IMR-90 (cell line): Measurements from ENCODE around the gene MRTFA.

Experiments used
- CEBPB ChIP-seq: IDR thresholded peaks from 2 replicates; pipeline ENCODE4 v1.6.1; 2012; ENCODE audit warnings: low read depth, low read length, improper control_type of control experiment
- MAFK ChIP-seq: IDR thresholded peaks from 2 replicates; pipeline ENCODE4 v1.6.1; 2012; ENCODE audit warnings: low read depth, low read length, improper control_type of control experiment
- MXI1 ChIP-seq: IDR thresholded peaks from 2 replicates; pipeline ENCODE4 v1.6.1; 2012; ENCODE audit warnings: low read depth, mild to moderate bottlenecking, low read length, moderate library complexity, borderline replicate concordance
- POLR2A ChIP-seq: IDR thresholded peaks from 2 replicates; pipeline ENCODE4 v1.6.1; 2012; ENCODE audit warnings: mild to moderate bottlenecking, low read depth, low read length
- RFX5 ChIP-seq: IDR thresholded peaks from 2 replicates; pipeline ENCODE4 v1.8.0; 2012; ENCODE audit warnings: low read depth, mild to moderate bottlenecking, low read length, moderate library complexity
- USF2 ChIP-seq: fragments of 150-350 bp; IDR thresholded peaks from 2 replicates; pipeline ENCODE4 v1.6.1; 2017; ENCODE audit warnings: mild to moderate bottlenecking, antibody characterized with exemption, low read length, low read depth
- TF ChIP-seq, protein P1 (sequence below): conservative IDR thresholded peaks from 2 replicates; pipeline ENCODE4 v1.5.1; 2012; ENCODE audit warnings: mild to moderate bottlenecking, low read depth, low read length, improper control_type of control experiment

DNA sequence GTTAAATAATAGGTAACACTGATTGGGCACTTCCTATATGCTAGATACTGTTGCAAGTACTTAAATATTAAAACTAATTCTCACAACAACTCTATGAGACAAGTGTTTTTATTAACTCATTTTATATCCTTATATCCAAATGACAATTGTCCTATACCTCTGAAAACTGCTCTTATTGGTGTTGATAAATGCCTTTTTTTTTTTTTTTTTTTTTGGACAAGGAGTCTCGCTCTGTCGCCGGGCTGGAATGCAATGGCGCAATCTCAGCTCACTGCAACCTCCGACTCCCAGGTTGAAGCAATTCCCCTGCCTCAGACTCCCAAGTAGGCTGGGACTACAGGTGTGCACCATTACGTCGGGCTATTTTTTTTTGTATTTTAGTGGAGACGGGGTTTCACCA, 41.6 kb downstream of the MRTFA start:
- TF ChIP-seq RFX5 (no peak), USF2 (no peak), MXI1 (no peak), POLR2A (no peak), CEBPB (peak; percentile 90), MAFK (no peak)
- TF ChIP-seq, protein P1, sequence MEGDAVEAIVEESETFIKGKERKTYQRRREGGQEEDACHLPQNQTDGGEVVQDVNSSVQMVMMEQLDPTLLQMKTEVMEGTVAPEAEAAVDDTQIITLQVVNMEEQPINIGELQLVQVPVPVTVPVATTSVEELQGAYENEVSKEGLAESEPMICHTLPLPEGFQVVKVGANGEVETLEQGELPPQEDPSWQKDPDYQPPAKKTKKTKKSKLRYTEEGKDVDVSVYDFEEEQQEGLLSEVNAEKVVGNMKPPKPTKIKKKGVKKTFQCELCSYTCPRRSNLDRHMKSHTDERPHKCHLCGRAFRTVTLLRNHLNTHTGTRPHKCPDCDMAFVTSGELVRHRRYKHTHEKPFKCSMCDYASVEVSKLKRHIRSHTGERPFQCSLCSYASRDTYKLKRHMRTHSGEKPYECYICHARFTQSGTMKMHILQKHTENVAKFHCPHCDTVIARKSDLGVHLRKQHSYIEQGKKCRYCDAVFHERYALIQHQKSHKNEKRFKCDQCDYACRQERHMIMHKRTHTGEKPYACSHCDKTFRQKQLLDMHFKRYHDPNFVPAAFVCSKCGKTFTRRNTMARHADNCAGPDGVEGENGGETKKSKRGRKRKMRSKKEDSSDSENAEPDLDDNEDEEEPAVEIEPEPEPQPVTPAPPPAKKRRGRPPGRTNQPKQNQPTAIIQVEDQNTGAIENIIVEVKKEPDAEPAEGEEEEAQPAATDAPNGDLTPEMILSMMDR, result no peak
